B cell (primary cell): ENCODE data around the gene FGF4. TPM values are rescaled to one million over a fixed set of nuclear protein-coding genes. Genes with fewer than 3 reads are reported as not detected.

ENCODE experiments used
- ATAC-seq: fragments of 200-7000 bp; cut with Tn5 transposase; one replicate; pipeline ENCODE4 v1.10.0; 2021; ENCODE audit warnings: low read depth, mild to moderate bottlenecking, moderate number of reproducible peaks, moderate library complexity
- CTCF ChIA-PET: fragments of 350-600 bp; sonication (Branson Sonifier 250); formaldehyde crosslinking; loops from one replicate; lab custom pipeline; 2021; ENCODE audit warnings: antibody characterized with exemption, inconsistent platforms; lab: Charles Lee
- POLR2A ChIA-PET: fragments of 350-600 bp; sonication (Branson Sonifier 250); formaldehyde crosslinking; loops from one replicate; lab custom pipeline; 2021; ENCODE audit warnings: antibody characterized with exemption; lab: Charles Lee
- DNase-seq: peaks from one replicate; pipeline ENCODE4 v3.0.0; 2013
- H2AFZ ChIP-seq: 2 replicates; pipeline ENCODE4 v1.6.1; 2012; ENCODE audit warnings: mild to moderate bottlenecking, low read depth, low read length; ENCODE audit not compliant: insufficient read depth, poor library complexity, severe bottlenecking
- H3K27ac ChIP-seq, 2 donors: 1 replicate in 1 of 2; 2 replicates in 1 of 2; pipeline ENCODE4 v1.5.1; 2012 to 2013; ENCODE audit warnings: low read length in 2 of 2, mild to moderate bottlenecking in 2 of 2, moderate library complexity in 1 of 2
- H3K27me3 ChIP-seq, 4 experiments: fragments of 200-600 bp in 1 of 4; sonication (generic) in 1 of 4; replicated peaks in 1 of 4; 1 replicate in 2 of 4; 2 replicates in 2 of 4; pipeline versions ENCODE4 v1.6.1 to v1.7.0; 2013 to 2016; ENCODE audit warnings: low read length in 3 of 4, mild to moderate bottlenecking in 2 of 4, mixed read lengths in 1 of 4, moderate library complexity in 1 of 4; ENCODE audit not compliant: insufficient read depth in 4 of 4, control insufficient read depth in 3 of 4; ENCODE audit errors: control extremely low read depth in 1 of 4
- H3K36me3 ChIP-seq, 2 experiments: replicated peaks in 1 of 2; 1 replicate in 1 of 2; 2 replicates in 1 of 2; pipeline versions ENCODE4 v1.6.1 to v1.7.1; 2013; ENCODE audit warnings: low read length in 1 of 2; ENCODE audit not compliant: insufficient read depth in 2 of 2, control insufficient read depth in 1 of 2; ENCODE audit errors: control extremely low read depth in 1 of 2, extremely low read depth in 1 of 2
- H3K4me1 ChIP-seq, 2 donors: fragments of 200-600 bp in 1 of 2; sonication (generic) in 1 of 2; 1 replicate in 1 of 2; 2 replicates in 1 of 2; pipeline versions ENCODE4 v1.5.1 to v1.6.1; 2013 to 2017; ENCODE audit warnings: low read length in 2 of 2; ENCODE audit not compliant: control insufficient read depth in 2 of 2, insufficient read depth in 2 of 2
- H3K4me2 ChIP-seq: replicated peaks from 2 replicates; pipeline ENCODE3; 2012; ENCODE audit warnings: mild to moderate bottlenecking, low read depth, low read length; ENCODE audit not compliant: poor library complexity, severe bottlenecking
- H3K4me3 ChIP-seq, 5 experiments: fragments of 200-600 bp in 1 of 5; sonication (generic) in 1 of 5; 1 replicate in 3 of 5; 2 replicates in 2 of 5; pipeline versions ENCODE4 v1.5.1 to v1.7.0; 2011 to 2016; ENCODE audit warnings: low read length in 4 of 5, mild to moderate bottlenecking in 4 of 5, low read depth in 2 of 5, control low read depth in 1 of 5, moderate library complexity in 1 of 5; ENCODE audit not compliant: insufficient read depth in 1 of 5; ENCODE audit errors: control extremely low read depth in 1 of 5, extremely low read depth in 1 of 5
- H3K79me2 ChIP-seq: fragments of 200-600 bp; sonication (generic); one replicate; pipeline ENCODE4 v1.6.0; 2016; ENCODE audit warnings: low read length; ENCODE audit not compliant: control insufficient read depth, insufficient read depth
- H3K9ac ChIP-seq: fragments of 200-600 bp; sonication (generic); 2 replicates; pipeline ENCODE4 v1.6.1; 2017; ENCODE audit warnings: mild to moderate bottlenecking, low read length, moderate library complexity
- H3K9me3 ChIP-seq, 3 donors: one replicate each; pipeline versions ENCODE4 v1.6.1 to v1.7.1; 2013; ENCODE audit warnings: low read length in 2 of 3; ENCODE audit not compliant: control insufficient read depth in 2 of 3, insufficient read depth in 1 of 3; ENCODE audit errors: control extremely low read depth in 1 of 3
- H4K20me1 ChIP-seq: 2 replicates; pipeline ENCODE4 v1.6.0; 2012; ENCODE audit warnings: mild to moderate bottlenecking, low read length; ENCODE audit not compliant: insufficient read depth, control insufficient read depth, poor library complexity, severe bottlenecking
- H3K27ac Mint-ChIP-seq: one replicate; pipeline ENCODE4 v1.8.0; 2021; ENCODE audit warnings: mixed read lengths
- H3K27me3 Mint-ChIP-seq: one replicate; pipeline ENCODE4 v1.8.0; 2021; ENCODE audit warnings: mixed read lengths
- H3K4me1 Mint-ChIP-seq: one replicate; pipeline ENCODE4 v1.8.0; 2021; ENCODE audit warnings: mixed read lengths
- H3K4me3 Mint-ChIP-seq: one replicate; pipeline ENCODE4 v1.8.0; 2021; ENCODE audit warnings: mixed read lengths
- H3K9me3 Mint-ChIP-seq: one replicate; pipeline ENCODE4 v1.8.0; 2022; ENCODE audit warnings: mixed read lengths; ENCODE audit not compliant: insufficient read depth
- CTCF ChIP-seq: fragments of 200-600 bp; IDR thresholded peaks from one replicate; pipeline ENCODE4 v1.8.0; 2022; ENCODE audit warnings: antibody characterized with exemption, mild to moderate bottlenecking
- EZH2 ChIP-seq: IDR thresholded peaks from 2 replicates; pipeline ENCODE4 v1.6.1; 2012; ENCODE audit warnings: borderline replicate concordance, low read depth, mild to moderate bottlenecking, moderate library complexity, low read length; ENCODE audit not compliant: insufficient read depth, poor library complexity, severe bottlenecking
- WGBS: methylation state at CpG from one replicate; pipeline ENCODE4 v1.1.5; 2013; ENCODE audit warnings: missing lambda C conversion rate; ENCODE audit not compliant: insufficient coverage; 5-methylcytosine and 5-hydroxymethylcytosine counted together
- intact Hi-C: fragments of 100-400 bp; cut with micrococcal nuclease; formaldehyde crosslinking; loops from one replicate; pipeline ENCODE4 v1.10.0; 2022
- polyA plus RNA-seq: library from polyadenylated mRNA; depleted of rRNA; stranded (reverse); fragments of >200 nt; gene quantifications from 2 replicates; pipeline ENCODE4 v1.2.3, GENCODE V29; 2012
- total RNA-seq, 2 donors: library from RNA; stranded (reverse); fragments of 120-200 nt in 1 of 2; gene quantifications; 1 replicate in 1 of 2; 2 replicates in 1 of 2; pipeline versions ENCODE4 v1.2.3 to v1.2.4, GENCODE V29; 2013 to 2022

The FGF4 gene
- total and polyA plus RNA-seq, 2 donors (not counting 1 experiment from before 2014, with no cell fraction given), result not detected

GRCh38 chr11:69788956-69789355 lies 13.8 kb upstream of the FGF4 start:
- Histone ChIP-seq H3K4me3 (no peak overlapping the region), H3K9me3 (no peaks in the 10 kb centered on the region), H3K4me2 (no peak overlapping the region), H3K27ac (no peak overlapping the region), H3K36me3 (no peaks in the 10 kb centered on the region), H3K27me3 (peaks cover 0 to 5% (median 1%) of the 10 kb centered on the region in 4 experiments), H3K9ac (no peak overlapping the region), H3K79me2 (no peaks in the 10 kb centered on the region), H2AFZ (no peak overlapping the region), H3K4me1 (no peaks in the 10 kb centered on the region), H4K20me1 (no peaks in the 10 kb centered on the region)
- TF ChIP-seq CTCF (no peak), EZH2 (no peak)
- WGBS, result 90% methylated on average over 11 of the region's 11 CpGs
- no peak overlapping the region for H3K27ac Mint-ChIP-seq
- H3K9me3 Mint-ChIP-seq, result no peaks in the 10 kb centered on the region
- POLR2A ChIA-PET, result no interaction called here
- ATAC-seq, result no peak
- H3K27me3 Mint-ChIP-seq, result peaks cover 4% of the 10 kb centered on the region
- no peak overlapping the region for H3K4me3 Mint-ChIP-seq
- no peak for DNase-seq
- CTCF ChIA-PET, result no interaction called here
- intact Hi-C loops, result no loop called here
- no peaks in the 10 kb centered on the region for H3K4me1 Mint-ChIP-seq

- Histone ChIP-seq H3K36me3 (no peaks in the 10 kb centered on the region), H3K9me3 (no peaks in the 10 kb centered on the region), H3K4me1 (no peaks in the 10 kb centered on the region), H3K27ac (no peak overlapping the region), H2AFZ (no peak overlapping the region), H3K4me3 (no peak overlapping the region), H3K79me2 (no peaks in the 10 kb centered on the region), H3K4me2 (no peak overlapping the region), H4K20me1 (no peaks in the 10 kb centered on the region), H3K27me3 (peaks cover 0 to 5% (median 1%) of the 10 kb centered on the region in 4 experiments), H3K9ac (no peak overlapping the region)
- 85% methylated on average over 10 of the region's 10 CpGs for WGBS
- ATAC-seq (no peak), DNase-seq (no peak)
- Mint-ChIP-seq H3K4me3 (no peak overlapping the region), H3K27me3 (peaks cover 5% of the 10 kb centered on the region), H3K4me1 (no peaks in the 10 kb centered on the region), H3K9me3 (no peaks in the 10 kb centered on the region), H3K27ac (no peak overlapping the region)
- ChIA-PET POLR2A (no interaction called here), CTCF (no interaction called here)
- intact Hi-C loops, result no loop called here
- TF ChIP-seq CTCF (no peak), EZH2 (no peak)
Measured at GRCh38 chr11:69787906-69788305, 12.8 kb upstream of the FGF4 start.
